H1 (cell line): ENCODE results near the gene SMC6.

Experiments
- CTBP2 ChIP-seq: IDR thresholded peaks from 2 replicates; pipeline ENCODE4 v1.7.0; 2011; ENCODE audit warnings: borderline replicate concordance, mild to moderate bottlenecking, moderate library complexity, mixed read lengths, low read length; ENCODE audit not compliant: insufficient read depth, insufficient read length
- CTCF ChIP-seq, 3 experiments: IDR thresholded peaks; 1 replicate in 2 of 3; 2 replicates in 1 of 3; pipeline versions ENCODE4 v1.5.1 to v1.6.1; 2011; ENCODE audit warnings: low read length in 3 of 3, mild to moderate bottlenecking in 3 of 3, inconsistent platforms in 2 of 3, low read depth in 1 of 3, moderate library complexity in 1 of 3; ENCODE audit not compliant: insufficient read depth in 1 of 3; ENCODE audit errors: control extremely low read depth in 1 of 3
- JUN ChIP-seq: IDR thresholded peaks from 2 replicates; pipeline ENCODE4 v1.6.1; 2011; ENCODE audit warnings: low read depth, mild to moderate bottlenecking, improper control_type of control experiment, low read length
- POLR2AphosphoS5 ChIP-seq: IDR thresholded peaks from 2 replicates; pipeline ENCODE4 v1.6.1; 2011; ENCODE audit warnings: low read depth, low read length
- RAD21 ChIP-seq, 2 experiments: IDR thresholded peaks in 1 of 2; conservative IDR thresholded peaks in 1 of 2; 2 replicates each; pipeline ENCODE4 v1.6.1; 2011; ENCODE audit warnings: low read depth in 2 of 2, low read length in 2 of 2, improper control_type of control experiment in 1 of 2, inconsistent platforms in 1 of 2, mild to moderate bottlenecking in 1 of 2, moderate library complexity in 1 of 2
- TCF12 ChIP-seq: IDR thresholded peaks from 2 replicates; pipeline ENCODE4 v1.6.1; 2011; ENCODE audit warnings: low read depth, mild to moderate bottlenecking, low read length

- no peak for TF ChIP-seq CTCF (IDR thresholded peaks at IDR 0.05; ENCODE audit: control extremely low read depth in 1 of 3, insufficient read depth in 1 of 3, low read depth in 1 of 3, low read length in 3 of 3)
- no peak for TF ChIP-seq RAD21 (IDR thresholded peaks at IDR 0.05 in 1 of 2, conservative IDR thresholded peaks at IDR 0.05 in 1 of 2; ENCODE audit: low read depth in 2 of 2, low read length in 2 of 2)
- no peak for TF ChIP-seq CTBP2
- TF ChIP-seq TCF12, result no peak
- TF ChIP-seq POLR2AphosphoS5, result no peak
- no peak for TF ChIP-seq JUN
Measured at GRCh38 chr2:17648581-17648980, 105.0 kb downstream of the SMC6 start.
